Transverse colon (tissue), 3 donors: ENCODE data around the gene PRKG1.

Source experiments
- POLR2A ChIP-seq: fragments of 450-650 bp; IDR thresholded peaks from one replicate; pipeline ENCODE4 v1.6.1; 2016; ENCODE audit warnings: antibody characterized with exemption, mild to moderate bottlenecking, moderate library complexity
- TF ChIP-seq, protein P1 (sequence below), 5 experiments: fragments of 200-600 bp in 3 of 5; fragments of 450-650 bp in 2 of 5; sonication (generic) in 3 of 5; IDR thresholded peaks; 1 replicate in 2 of 5; 2 replicates in 3 of 5; pipeline ENCODE4 v1.5.1; 2016 to 2017; ENCODE audit warnings: antibody characterized with exemption in 5 of 5, inconsistent platforms in 3 of 5, mild to moderate bottlenecking in 2 of 5, moderate library complexity in 1 of 5

DNA sequence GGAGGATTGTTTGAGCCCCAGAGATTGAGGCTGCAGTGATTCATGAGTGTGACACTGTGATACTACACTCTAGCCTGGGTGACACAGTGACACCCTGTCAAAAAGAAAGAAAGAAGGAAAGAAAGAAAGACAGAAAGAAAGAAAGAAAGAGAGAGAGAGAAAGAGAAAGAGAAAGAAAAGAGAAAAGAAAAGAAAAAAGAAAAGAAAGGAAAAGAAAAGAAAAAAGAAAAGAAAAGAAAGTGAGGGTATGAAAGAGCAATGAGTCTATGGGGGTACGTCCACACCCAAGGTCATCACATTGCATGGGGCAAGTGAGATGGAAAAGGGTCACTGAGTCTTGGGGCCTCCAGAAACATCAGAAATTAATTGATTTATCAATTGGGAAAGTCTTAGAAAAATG, 760.3 kb downstream of the PRKG1 start:
- TF ChIP-seq, protein P1, sequence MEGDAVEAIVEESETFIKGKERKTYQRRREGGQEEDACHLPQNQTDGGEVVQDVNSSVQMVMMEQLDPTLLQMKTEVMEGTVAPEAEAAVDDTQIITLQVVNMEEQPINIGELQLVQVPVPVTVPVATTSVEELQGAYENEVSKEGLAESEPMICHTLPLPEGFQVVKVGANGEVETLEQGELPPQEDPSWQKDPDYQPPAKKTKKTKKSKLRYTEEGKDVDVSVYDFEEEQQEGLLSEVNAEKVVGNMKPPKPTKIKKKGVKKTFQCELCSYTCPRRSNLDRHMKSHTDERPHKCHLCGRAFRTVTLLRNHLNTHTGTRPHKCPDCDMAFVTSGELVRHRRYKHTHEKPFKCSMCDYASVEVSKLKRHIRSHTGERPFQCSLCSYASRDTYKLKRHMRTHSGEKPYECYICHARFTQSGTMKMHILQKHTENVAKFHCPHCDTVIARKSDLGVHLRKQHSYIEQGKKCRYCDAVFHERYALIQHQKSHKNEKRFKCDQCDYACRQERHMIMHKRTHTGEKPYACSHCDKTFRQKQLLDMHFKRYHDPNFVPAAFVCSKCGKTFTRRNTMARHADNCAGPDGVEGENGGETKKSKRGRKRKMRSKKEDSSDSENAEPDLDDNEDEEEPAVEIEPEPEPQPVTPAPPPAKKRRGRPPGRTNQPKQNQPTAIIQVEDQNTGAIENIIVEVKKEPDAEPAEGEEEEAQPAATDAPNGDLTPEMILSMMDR (IDR thresholded peaks at IDR 0.05), result no peak
- no peak for TF ChIP-seq POLR2A
